ENCODE measurements around the gene BTBD10.

The BTBD10 gene

DNA sequence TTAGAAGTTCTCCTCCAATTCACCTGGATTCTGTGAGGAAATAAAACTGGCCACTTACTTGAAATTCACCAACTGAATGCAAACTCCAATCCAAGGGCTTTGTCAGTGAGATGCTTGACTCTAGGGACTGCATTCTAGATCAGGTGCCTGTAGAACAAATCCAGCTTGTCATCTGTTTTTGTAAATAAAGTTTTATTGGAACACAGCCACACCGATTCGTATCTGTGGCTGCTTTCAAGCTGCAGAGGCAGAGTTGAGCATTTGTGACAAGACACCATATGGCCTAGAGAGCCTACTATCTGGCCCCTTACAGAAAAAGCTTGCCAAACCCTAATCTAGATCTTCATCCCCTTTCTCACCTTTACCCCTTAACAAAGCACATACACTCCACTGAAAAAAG is 82.3 kb downstream of the BTBD10 start:
- no peak for ATAC-seq
- no peak for TF ChIP-seq PATZ1 (CRISPR knock-in tag; IDR thresholded peaks at IDR 0.05; ENCODE audit: borderline replicate concordance)
- TF ChIP-seq, protein P1, sequence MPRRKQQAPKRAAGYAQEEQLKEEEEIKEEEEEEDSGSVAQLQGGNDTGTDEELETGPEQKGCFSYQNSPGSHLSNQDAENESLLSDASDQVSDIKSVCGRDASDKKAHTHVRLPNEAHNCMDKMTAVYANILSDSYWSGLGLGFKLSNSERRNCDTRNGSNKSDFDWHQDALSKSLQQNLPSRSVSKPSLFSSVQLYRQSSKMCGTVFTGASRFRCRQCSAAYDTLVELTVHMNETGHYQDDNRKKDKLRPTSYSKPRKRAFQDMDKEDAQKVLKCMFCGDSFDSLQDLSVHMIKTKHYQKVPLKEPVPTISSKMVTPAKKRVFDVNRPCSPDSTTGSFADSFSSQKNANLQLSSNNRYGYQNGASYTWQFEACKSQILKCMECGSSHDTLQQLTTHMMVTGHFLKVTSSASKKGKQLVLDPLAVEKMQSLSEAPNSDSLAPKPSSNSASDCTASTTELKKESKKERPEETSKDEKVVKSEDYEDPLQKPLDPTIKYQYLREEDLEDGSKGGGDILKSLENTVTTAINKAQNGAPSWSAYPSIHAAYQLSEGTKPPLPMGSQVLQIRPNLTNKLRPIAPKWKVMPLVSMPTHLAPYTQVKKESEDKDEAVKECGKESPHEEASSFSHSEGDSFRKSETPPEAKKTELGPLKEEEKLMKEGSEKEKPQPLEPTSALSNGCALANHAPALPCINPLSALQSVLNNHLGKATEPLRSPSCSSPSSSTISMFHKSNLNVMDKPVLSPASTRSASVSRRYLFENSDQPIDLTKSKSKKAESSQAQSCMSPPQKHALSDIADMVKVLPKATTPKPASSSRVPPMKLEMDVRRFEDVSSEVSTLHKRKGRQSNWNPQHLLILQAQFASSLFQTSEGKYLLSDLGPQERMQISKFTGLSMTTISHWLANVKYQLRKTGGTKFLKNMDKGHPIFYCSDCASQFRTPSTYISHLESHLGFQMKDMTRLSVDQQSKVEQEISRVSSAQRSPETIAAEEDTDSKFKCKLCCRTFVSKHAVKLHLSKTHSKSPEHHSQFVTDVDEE (CRISPR knock-in tag; IDR thresholded peaks at IDR 0.05), result no peak
- TF ChIP-seq PPARA (CRISPR knock-in tag; IDR thresholded peaks at IDR 0.05; ENCODE audit: borderline replicate concordance), result no peak
- TF ChIP-seq ZFP3 (CRISPR knock-in tag; IDR thresholded peaks at IDR 0.05), result no peak
- TF ChIP-seq ZNF8 (CRISPR knock-in tag; IDR thresholded peaks at IDR 0.05), result no peak
- no peak for TF ChIP-seq TCF4 (CRISPR knock-in tag; IDR thresholded peaks at IDR 0.05; ENCODE audit: borderline replicate concordance)
- TF ChIP-seq POU6F1 (CRISPR knock-in tag; IDR thresholded peaks at IDR 0.05; ENCODE audit: borderline replicate concordance, low read depth), result no peak
- TF ChIP-seq, protein P2, sequence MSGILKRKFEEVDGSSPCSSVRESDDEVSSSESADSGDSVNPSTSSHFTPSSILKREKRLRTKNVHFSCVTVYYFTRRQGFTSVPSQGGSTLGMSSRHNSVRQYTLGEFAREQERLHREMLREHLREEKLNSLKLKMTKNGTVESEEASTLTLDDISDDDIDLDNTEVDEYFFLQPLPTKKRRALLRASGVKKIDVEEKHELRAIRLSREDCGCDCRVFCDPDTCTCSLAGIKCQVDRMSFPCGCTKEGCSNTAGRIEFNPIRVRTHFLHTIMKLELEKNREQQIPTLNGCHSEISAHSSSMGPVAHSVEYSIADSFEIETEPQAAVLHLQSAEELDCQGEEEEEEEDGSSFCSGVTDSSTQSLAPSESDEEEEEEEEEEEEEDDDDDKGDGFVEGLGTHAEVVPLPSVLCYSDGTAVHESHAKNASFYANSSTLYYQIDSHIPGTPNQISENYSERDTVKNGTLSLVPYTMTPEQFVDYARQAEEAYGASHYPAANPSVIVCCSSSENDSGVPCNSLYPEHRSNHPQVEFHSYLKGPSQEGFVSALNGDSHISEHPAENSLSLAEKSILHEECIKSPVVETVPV (CRISPR knock-in tag; IDR thresholded peaks at IDR 0.05), result no peak
- TF ChIP-seq GLIS3 (CRISPR knock-in tag; IDR thresholded peaks at IDR 0.05), result no peak
- no peak for TF ChIP-seq ESRRG (CRISPR knock-in tag; IDR thresholded peaks at IDR 0.05)
- no peak for TF ChIP-seq RARB (CRISPR knock-in tag; IDR thresholded peaks at IDR 0.05)
- TF ChIP-seq BACH2 (CRISPR knock-in tag; IDR thresholded peaks at IDR 0.05; ENCODE audit: borderline replicate concordance), result no peak
- no peak for TF ChIP-seq CSDC2 (CRISPR knock-in tag; IDR thresholded peaks at IDR 0.05)
- TF ChIP-seq TOX (CRISPR knock-in tag; IDR thresholded peaks at IDR 0.05; ENCODE audit: borderline replicate concordance), result no peak
- no peak for TF ChIP-seq ISL1 (CRISPR knock-in tag; IDR thresholded peaks at IDR 0.05)
- no peak for TF ChIP-seq ARNTL (CRISPR knock-in tag; IDR thresholded peaks at IDR 0.05; ENCODE audit: borderline replicate concordance, low read depth)
- TF ChIP-seq ZC3H10 (CRISPR knock-in tag; IDR thresholded peaks at IDR 0.05), result no peak
- no peak for TF ChIP-seq OSR1 (CRISPR knock-in tag; IDR thresholded peaks at IDR 0.05)
- TF ChIP-seq ZNF565 (CRISPR knock-in tag; conservative IDR thresholded peaks at IDR 0.05; ENCODE audit: low read depth), result no peak

DNA sequence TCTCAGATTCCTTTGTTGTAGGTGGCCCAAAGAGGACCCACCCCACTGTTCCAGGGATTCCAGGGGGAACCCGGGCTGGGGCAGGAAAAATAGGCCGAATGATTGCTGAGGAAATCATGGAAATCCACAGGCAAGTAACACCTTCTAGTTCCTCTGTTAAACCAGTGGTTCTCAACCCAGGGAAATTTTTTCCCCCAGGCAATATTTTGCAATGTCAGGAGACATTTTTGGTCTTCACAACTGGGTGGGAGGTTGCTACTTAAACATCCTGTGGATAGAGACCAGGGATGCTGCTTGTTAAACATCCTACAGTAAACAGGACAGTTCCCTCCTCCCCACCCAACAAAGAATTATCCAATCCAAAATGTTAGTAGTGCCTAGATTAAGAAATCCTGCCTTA is 84.7 kb downstream of the BTBD10 start:
- TF ChIP-seq CSDC2 (CRISPR knock-in tag; IDR thresholded peaks at IDR 0.05), result no peak
- TF ChIP-seq PATZ1 (CRISPR knock-in tag; IDR thresholded peaks at IDR 0.05; ENCODE audit: borderline replicate concordance), result no peak
- no peak for TF ChIP-seq ESRRG (CRISPR knock-in tag; IDR thresholded peaks at IDR 0.05)
- no peak for TF ChIP-seq OSR1 (CRISPR knock-in tag; IDR thresholded peaks at IDR 0.05)
- no peak for TF ChIP-seq ZNF70 (CRISPR knock-in tag; IDR thresholded peaks at IDR 0.05)
- no peak for TF ChIP-seq ZFP3 (CRISPR knock-in tag; IDR thresholded peaks at IDR 0.05)
- TF ChIP-seq ISL1 (CRISPR knock-in tag; IDR thresholded peaks at IDR 0.05), result no peak
- TF ChIP-seq, protein P2 (CRISPR knock-in tag; IDR thresholded peaks at IDR 0.05), result no peak
- no peak for TF ChIP-seq TOX (CRISPR knock-in tag; IDR thresholded peaks at IDR 0.05; ENCODE audit: borderline replicate concordance)
- no peak for TF ChIP-seq SNAI2 (CRISPR knock-in tag; IDR thresholded peaks at IDR 0.05)
- no peak for TF ChIP-seq ZC3H10 (CRISPR knock-in tag; IDR thresholded peaks at IDR 0.05)
- TF ChIP-seq POU6F1 (CRISPR knock-in tag; IDR thresholded peaks at IDR 0.05; ENCODE audit: borderline replicate concordance, low read depth), result no peak
- no peak for TF ChIP-seq GLIS3 (CRISPR knock-in tag; IDR thresholded peaks at IDR 0.05)
- TF ChIP-seq BACH2 (CRISPR knock-in tag; IDR thresholded peaks at IDR 0.05; ENCODE audit: borderline replicate concordance), result no peak
- TF ChIP-seq, protein P1 (CRISPR knock-in tag; IDR thresholded peaks at IDR 0.05), result no peak
- no peak for TF ChIP-seq PPARA (CRISPR knock-in tag; IDR thresholded peaks at IDR 0.05; ENCODE audit: borderline replicate concordance)
- no peak for ATAC-seq

All from SK-N-SH treated with all-trans-retinoic acid at 6 μM for 48 hours (cell line).